Measurements from ENCODE around the gene STX18.

Gene STX18

GRCh38 chr4:4415806-4416805 is 125.7 kb downstream of the STX18 start:
- no peak for DNase-seq

- DNase-seq = no peak
Observed at GRCh38 chr4:4415107-4415805, 126.6 kb downstream of the STX18 start.

GRCh38 chr4:4413806-4414205 is 128.0 kb downstream of the STX18 start:
- DNase-seq = no peak

- DNase-seq = no peak
Observed at GRCh38 chr4:4413373-4413725, 128.5 kb downstream of the STX18 start.

- no peak for DNase-seq
Observed at GRCh38 chr4:4412641-4413372, 129.0 kb downstream of the STX18 start.

GRCh38 chr4:4411906-4412305 is 129.9 kb downstream of the STX18 start:
- DNase-seq = no peak

- no peak for DNase-seq
Observed at GRCh38 chr4:4410271-4410670, 131.6 kb downstream of the STX18 start.

- no peak for DNase-seq
Observed at GRCh38 chr4:4409416-4410115, 132.3 kb downstream of the STX18 start.

- no peak for DNase-seq
Observed at GRCh38 chr4:4408576-4409335, 133.1 kb downstream of the STX18 start.

GRCh38 chr4:4408132-4408523 is 133.7 kb downstream of the STX18 start:
- no peak for DNase-seq

GRCh38 chr4:4407299-4408131 is 134.3 kb downstream of the STX18 start:
- no peak for DNase-seq

- DNase-seq = no peak
Observed at GRCh38 chr4:4406455-4407298, 135.2 kb downstream of the STX18 start.

- DNase-seq = no peak
Observed at GRCh38 chr4:4405358-4405962, 136.4 kb downstream of the STX18 start.

GRCh38 chr4:4402966-4403365 is 138.9 kb downstream of the STX18 start:
- no peak for DNase-seq

GRCh38 chr4:4401036-4401435 is 140.8 kb downstream of the STX18 start:
- DNase-seq = no peak

- no peak for DNase-seq
Observed at GRCh38 chr4:4398430-4398829, 143.4 kb downstream of the STX18 start.

- no peak for DNase-seq
Observed at GRCh38 chr4:4397441-4397819, 144.4 kb downstream of the STX18 start.

GRCh38 chr4:4396628-4397440 is 145.0 kb downstream of the STX18 start:
- DNase-seq = no peak

Measured in NCI-H510A (cell line).